AG04450 (cell line): ENCODE measurements around the gene BTN2A1. TPM values are rescaled to one million over a fixed set of nuclear protein-coding genes. Genes with fewer than 3 reads are reported as not detected.

Experiments
- CTCF ChIA-PET: fragments of 300-600, 350-600 bp; formaldehyde crosslinking; extraction: SDS; loops from one replicate; lab custom pipeline; 2022; ENCODE audit warnings: antibody characterized with exemption, inconsistent platforms; lab: Charles Lee
- POLR2A ChIA-PET: fragments of 350-600 bp; formaldehyde crosslinking; extraction: SDS; loops from one replicate; lab custom pipeline; 2021; ENCODE audit warnings: antibody characterized with exemption, inconsistent platforms; lab: Yijun Ruan, JAX
- DNase-seq: peaks from one replicate; pipeline ENCODE4 v3.0.0-alpha.2; 2011; ENCODE audit warnings: low read depth, low spot score
- H3K27ac ChIP-seq: one replicate; pipeline ENCODE4 v1.5.1; 2012; ENCODE audit warnings: low read depth, low read length, control low read depth
- H3K27me3 ChIP-seq: one replicate; pipeline ENCODE4 v1.6.0; 2012; ENCODE audit warnings: low read length; ENCODE audit not compliant: control insufficient read depth, insufficient read depth
- H3K4me3 ChIP-seq: 2 replicates; pipeline ENCODE4 v1.5.1; 2011; ENCODE audit warnings: mild to moderate bottlenecking, low read depth, low read length, control low read depth
- H3K9me3 ChIP-seq: 2 replicates; pipeline ENCODE4 v1.5.1; 2012; ENCODE audit warnings: low read length; ENCODE audit not compliant: control insufficient read depth, insufficient read depth
- polyA plus RNA-seq: library from polyadenylated mRNA; depleted of rRNA; stranded (reverse); fragments of >200 nt; gene quantifications from 2 replicates; pipeline ENCODE4 v1.2.3, GENCODE V29; 2011
- TF ChIP-seq, protein P1 (sequence below): IDR thresholded peaks from 2 replicates; pipeline ENCODE4 v1.5.1; 2011; ENCODE audit warnings: low read depth, low read length, control low read depth, inconsistent platforms

Gene BTN2A1
- polyA plus RNA-seq, 1 experiment: 29.5 TPM

DNA sequence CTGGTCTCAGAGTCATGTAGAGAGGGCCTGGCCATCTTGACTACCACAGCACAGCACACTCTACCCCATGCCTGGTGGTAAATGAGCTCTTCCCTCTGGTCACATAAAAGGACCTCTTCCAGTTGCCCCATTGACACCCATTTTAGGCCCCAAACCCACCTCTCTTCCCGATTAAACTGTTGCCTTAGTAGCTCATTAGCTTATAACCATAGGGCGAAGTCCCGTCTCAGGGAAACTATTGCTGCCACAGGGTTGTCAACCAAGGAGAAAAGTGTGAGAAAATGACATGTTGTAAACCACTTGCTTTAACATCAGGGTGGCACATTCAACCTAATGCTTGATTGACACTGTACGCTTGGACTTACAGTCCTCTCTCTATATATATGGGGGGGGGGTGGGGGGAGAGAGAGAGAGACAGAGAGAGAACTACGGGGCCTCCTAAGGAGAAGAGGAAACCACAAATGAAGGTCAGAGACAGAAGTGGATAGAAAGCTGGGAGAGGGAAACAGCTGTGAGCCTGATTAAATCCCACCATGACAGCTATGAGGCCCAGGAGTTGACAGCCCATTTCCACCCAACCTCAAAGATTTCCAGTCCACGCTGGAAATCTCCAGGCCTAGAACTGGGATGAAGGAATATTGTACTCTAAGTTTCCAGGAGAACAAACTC is 27.5 kb downstream of the BTN2A1 start:
- ChIA-PET CTCF (interaction anchor here (1.5 to 1.6 kb wide), 2 partner anchors 19 to 144 kb away, joined by 3 read pairs; no protein-coding TSS in a partner anchor), POLR2A (no interaction called here)
- DNase-seq: no peak
- TF ChIP-seq, protein P1, sequence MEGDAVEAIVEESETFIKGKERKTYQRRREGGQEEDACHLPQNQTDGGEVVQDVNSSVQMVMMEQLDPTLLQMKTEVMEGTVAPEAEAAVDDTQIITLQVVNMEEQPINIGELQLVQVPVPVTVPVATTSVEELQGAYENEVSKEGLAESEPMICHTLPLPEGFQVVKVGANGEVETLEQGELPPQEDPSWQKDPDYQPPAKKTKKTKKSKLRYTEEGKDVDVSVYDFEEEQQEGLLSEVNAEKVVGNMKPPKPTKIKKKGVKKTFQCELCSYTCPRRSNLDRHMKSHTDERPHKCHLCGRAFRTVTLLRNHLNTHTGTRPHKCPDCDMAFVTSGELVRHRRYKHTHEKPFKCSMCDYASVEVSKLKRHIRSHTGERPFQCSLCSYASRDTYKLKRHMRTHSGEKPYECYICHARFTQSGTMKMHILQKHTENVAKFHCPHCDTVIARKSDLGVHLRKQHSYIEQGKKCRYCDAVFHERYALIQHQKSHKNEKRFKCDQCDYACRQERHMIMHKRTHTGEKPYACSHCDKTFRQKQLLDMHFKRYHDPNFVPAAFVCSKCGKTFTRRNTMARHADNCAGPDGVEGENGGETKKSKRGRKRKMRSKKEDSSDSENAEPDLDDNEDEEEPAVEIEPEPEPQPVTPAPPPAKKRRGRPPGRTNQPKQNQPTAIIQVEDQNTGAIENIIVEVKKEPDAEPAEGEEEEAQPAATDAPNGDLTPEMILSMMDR: no peak
- Histone ChIP-seq H3K27ac (no peak overlapping the region), H3K4me3 (no peak overlapping the region), H3K27me3 (peaks cover 6% of the 10 kb centered on the region), H3K9me3 (no peaks in the 10 kb centered on the region)

DNA sequence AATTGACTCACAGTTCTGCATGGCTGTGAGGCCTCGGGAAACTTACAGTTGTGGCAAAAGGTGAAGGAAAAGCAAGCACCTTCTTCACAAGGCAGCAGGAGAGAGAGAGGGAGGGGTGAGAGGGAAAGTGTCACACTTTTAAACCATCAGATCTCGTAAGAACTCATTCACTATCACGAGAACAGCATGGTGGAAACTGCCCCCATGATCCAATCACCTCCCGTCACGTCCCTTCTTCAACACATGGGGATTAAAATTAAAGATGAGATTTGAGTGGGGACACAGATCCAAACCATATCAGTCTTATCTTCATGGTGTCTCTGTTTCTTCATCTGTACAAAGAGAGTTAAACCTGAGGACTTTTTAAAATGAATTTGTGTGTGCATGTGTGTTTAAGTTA is 28.6 kb downstream of the BTN2A1 start:
- peaks cover 6% of the 10 kb centered on the region for H3K27me3 ChIP-seq
- H3K9me3 ChIP-seq: no peaks in the 10 kb centered on the region
- H3K4me3 ChIP-seq: no peak overlapping the region
- POLR2A ChIA-PET: no interaction called here
- TF ChIP-seq, protein P1: no peak
- CTCF ChIA-PET: no interaction called here
- no peak for DNase-seq
- no peak overlapping the region for H3K27ac ChIP-seq

DNA sequence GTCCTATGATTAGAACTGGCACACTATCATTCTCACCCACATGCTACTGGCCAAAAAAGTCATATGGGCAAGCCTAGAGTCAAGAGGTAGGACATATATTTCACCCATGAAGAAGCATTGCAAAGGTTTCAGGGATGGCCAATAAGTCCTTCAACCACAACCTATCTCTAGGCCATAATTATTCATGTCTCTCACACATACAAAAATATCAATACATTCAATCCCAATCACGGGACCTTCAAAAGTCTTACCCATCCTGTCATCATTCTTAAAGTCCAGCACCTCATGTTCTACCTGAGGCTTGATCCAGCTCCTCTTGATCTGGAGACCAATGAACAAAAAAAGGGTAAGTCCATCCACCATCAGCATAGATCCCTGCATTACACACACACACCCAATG is 29.7 kb downstream of the BTN2A1 start:
- CTCF ChIA-PET: no interaction called here
- POLR2A ChIA-PET: no interaction called here
- Histone ChIP-seq H3K27me3 (peaks cover 6% of the 10 kb centered on the region), H3K9me3 (no peaks in the 10 kb centered on the region), H3K4me3 (no peak overlapping the region), H3K27ac (no peak overlapping the region)
- TF ChIP-seq, protein P1: no peak
- DNase-seq: no peak

DNA sequence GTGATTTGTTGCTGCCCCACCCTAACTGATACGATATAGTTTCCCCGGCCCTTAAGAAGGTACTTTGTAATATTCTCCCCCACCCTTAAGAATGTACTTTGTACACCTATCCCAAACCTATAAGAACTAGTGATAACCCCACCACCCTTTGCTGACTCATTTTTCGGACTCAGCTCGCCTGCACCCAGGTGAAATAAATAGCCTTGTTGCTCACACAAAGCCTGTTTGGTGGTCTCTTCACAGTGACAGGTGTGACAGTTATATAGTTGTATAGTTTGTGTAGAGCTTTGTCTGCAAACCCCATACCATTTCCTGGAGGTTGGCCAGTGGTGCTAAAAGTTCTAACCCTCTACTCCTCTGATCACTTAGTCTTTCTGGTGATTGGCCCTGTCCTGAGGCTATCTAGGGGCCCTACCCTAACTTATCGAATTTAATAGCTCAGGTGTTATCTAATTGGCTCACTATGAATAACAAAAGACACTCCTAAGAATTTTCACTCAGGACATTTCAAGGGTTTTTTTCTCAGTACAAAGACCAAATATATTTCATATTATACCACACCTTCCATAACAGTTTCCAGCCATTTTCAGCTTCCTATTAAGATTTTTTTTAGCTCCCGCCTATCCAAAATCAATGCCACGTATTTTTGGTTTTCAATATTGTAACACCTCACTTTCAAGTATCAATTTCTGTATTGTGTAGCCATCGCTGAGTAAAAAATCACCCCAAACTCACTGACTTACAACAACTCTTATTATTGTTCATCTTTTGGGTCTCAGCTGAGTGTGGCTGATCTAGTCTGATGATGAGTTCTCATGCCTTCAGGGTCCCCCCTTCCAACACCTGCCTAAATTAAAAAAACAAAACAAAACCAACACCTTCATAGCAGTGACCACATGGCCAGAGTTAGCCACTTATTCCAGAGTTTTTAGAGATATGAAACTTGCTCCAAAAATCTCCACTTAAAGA is 32.5 kb downstream of the BTN2A1 start:
- CTCF ChIA-PET: interaction anchor here (0.7 to 1.3 kb wide), 3 partner anchors 12 to 149 kb away, joined by 3 to 4 read pairs (median 3); no protein-coding TSS in a partner anchor

More for the DNA sequence above, 32.5 kb downstream of the BTN2A1 start:
- TF ChIP-seq, protein P1: no peak
- DNase-seq: no peak
- POLR2A ChIA-PET: no interaction called here
- Histone ChIP-seq H3K9me3 (no peaks in the 10 kb centered on the region), H3K4me3 (no peak overlapping the region), H3K27ac (no peak overlapping the region), H3K27me3 (peaks cover 17% of the 10 kb centered on the region)
